Measurements from ENCODE around the gene INCA1. TPM values are rescaled to one million over a fixed set of nuclear protein-coding genes. Genes with fewer than 3 reads are reported as not detected.

Gene INCA1
- total RNA-seq, 1 donor, result 0.36 TPM

- peak overlapping the region; percentile 98 for H3K4me3 ChIP-seq (ENCODE audit: low read depth, low read length)
- TF ChIP-seq, protein P1, sequence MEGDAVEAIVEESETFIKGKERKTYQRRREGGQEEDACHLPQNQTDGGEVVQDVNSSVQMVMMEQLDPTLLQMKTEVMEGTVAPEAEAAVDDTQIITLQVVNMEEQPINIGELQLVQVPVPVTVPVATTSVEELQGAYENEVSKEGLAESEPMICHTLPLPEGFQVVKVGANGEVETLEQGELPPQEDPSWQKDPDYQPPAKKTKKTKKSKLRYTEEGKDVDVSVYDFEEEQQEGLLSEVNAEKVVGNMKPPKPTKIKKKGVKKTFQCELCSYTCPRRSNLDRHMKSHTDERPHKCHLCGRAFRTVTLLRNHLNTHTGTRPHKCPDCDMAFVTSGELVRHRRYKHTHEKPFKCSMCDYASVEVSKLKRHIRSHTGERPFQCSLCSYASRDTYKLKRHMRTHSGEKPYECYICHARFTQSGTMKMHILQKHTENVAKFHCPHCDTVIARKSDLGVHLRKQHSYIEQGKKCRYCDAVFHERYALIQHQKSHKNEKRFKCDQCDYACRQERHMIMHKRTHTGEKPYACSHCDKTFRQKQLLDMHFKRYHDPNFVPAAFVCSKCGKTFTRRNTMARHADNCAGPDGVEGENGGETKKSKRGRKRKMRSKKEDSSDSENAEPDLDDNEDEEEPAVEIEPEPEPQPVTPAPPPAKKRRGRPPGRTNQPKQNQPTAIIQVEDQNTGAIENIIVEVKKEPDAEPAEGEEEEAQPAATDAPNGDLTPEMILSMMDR (IDR thresholded peaks at IDR 0.05; ENCODE audit: insufficient read depth, low read length), result no peak
- no peak for DNase-seq (ENCODE audit: low read depth)
Observed at GRCh38 chr17:4946312-4946976, 50.9 kb downstream of the INCA1 start.

DNA sequence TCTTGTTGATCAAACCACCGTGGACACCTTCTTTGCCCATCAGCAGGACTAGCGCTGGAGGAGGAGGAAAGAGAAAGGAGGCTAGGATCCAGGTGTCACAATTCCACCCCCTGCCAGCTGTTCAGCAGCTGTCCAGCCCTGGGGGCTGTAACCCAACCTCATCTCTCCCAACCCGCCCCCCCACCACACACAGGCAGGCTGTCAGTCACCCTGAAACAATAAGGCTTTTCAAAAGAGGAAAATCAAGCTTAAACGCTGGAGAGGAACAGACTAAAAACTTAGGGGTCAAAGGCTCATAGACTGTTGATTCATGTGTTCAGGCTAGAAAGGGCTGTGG is 51.4 kb downstream of the INCA1 start:
- TF ChIP-seq, protein P1 (IDR thresholded peaks at IDR 0.05; ENCODE audit: insufficient read depth, low read length), result no peak
- H3K4me3 ChIP-seq (ENCODE audit: low read depth, low read length), result peak overlapping the region; percentile 98
- no peak for DNase-seq (ENCODE audit: low read depth)

DNA sequence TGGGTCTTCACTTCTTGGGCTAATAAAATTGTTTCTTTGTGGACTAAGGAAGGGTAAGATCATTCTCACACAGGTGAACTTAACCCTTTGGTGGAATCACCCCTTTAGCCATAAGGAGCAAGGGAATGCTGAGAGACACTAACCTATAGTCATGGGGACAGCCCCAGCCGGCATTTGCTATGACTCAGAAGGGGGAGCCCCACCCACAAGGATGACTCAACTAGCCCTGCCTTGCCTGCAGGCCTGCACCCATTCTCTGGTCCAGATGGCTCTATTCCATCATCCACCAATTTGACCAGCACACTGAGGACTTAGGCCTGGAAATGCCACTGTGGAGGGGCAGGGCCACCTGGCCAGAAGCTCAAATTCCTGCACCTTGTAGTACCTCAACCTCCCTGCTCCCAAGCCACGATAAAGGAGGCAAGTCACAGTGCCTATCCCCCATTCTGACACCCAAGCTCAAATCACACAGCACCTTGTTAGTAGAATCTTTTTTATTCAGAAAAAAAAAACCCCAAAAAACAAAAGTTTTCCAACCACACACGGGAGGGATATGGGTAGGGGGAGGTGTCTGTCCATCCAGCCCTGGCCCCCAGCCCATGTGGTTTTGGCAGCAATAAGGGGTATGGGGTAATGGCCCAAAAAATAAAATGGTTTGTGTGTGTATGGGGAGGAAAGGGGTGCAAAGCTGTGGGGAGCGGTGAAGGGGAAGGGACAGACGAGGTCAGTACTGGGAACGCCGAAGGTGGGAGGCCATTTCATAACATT is 52.0 kb downstream of the INCA1 start:
- H3K4me3 ChIP-seq (ENCODE audit: low read depth, low read length), result peak overlapping the region; percentile 98
- DNase-seq (ENCODE audit: low read depth), result peak; percentile 92
- TF ChIP-seq, protein P1 (IDR thresholded peaks at IDR 0.05; ENCODE audit: insufficient read depth, low read length), result no peak

DNA sequence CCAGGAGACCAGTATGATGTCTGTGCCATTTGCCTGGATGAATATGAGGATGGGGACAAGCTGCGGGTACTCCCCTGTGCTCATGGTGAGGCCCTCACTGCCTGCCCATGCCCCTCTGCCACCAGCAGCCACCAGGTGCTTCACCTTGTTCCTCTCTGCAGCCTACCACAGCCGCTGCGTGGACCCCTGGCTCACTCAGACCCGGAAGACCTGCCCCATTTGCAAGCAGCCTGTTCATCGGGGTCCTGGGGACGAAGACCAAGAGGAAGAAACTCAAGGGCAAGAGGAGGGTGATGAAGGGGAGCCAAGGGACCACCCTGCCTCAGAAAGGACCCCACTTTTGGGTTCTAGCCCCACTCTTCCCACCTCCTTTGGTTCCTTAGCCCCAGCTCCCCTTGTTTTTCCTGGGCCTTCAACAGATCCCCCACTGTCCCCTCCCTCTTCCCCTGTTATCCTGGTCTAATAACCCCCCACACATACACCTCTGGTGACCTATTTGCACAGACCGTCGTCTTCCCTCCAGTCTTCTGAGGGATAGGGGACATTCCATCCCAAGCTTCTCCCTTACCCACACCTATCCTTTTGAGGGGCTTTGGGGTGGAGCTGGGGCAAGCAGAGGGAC is 52.7 kb downstream of the INCA1 start:
- no peak for DNase-seq (ENCODE audit: low read depth)
- TF ChIP-seq, protein P1 (IDR thresholded peaks at IDR 0.05; ENCODE audit: insufficient read depth, low read length), result no peak
- peak overlapping the region; percentile 1 for H3K4me3 ChIP-seq (ENCODE audit: low read depth, low read length)

GRCh38 chr17:4944163-4944553 is 53.2 kb downstream of the INCA1 start:
- TF ChIP-seq, protein P1 (IDR thresholded peaks at IDR 0.05; ENCODE audit: insufficient read depth, low read length), result no peak
- DNase-seq (ENCODE audit: low read depth), result no peak
- H3K4me3 ChIP-seq (ENCODE audit: low read depth, low read length), result no peak overlapping the region

GRCh38 chr17:4942760-4943508 is 54.4 kb downstream of the INCA1 start:
- DNase-seq (ENCODE audit: low read depth), result no peak
- TF ChIP-seq, protein P1 (IDR thresholded peaks at IDR 0.05; ENCODE audit: insufficient read depth, low read length), result no peak
- H3K4me3 ChIP-seq (ENCODE audit: low read depth, low read length), result no peak overlapping the region

All from fibroblast of the aortic adventitia (primary cell).